A549 (cell line): ENCODE data around the gene LBH.

Source experiments
- FOSL2 ChIP-seq, 2 experiments: fragments of 450-650 bp in 1 of 2; fragments of >200 bp in 1 of 2; sonication (Bioruptor Twin) in 1 of 2; formaldehyde crosslinking; IDR thresholded peaks; 2 replicates each; pipeline versions ENCODE4 v1.5.0 to v1.6.1; 2016 to 2020; ENCODE audit warnings: mild to moderate bottlenecking in 1 of 2, moderate library complexity in 1 of 2
- GATA3 ChIP-seq: IDR thresholded peaks from 2 replicates; pipeline ENCODE4 v1.6.1; 2012; ENCODE audit warnings: borderline replicate concordance
- HOXB13 ChIP-seq: fragments of 250-450 bp; sonication (Bioruptor Pico); IDR thresholded peaks from 2 replicates; pipeline ENCODE4 v1.5.0; 2020; ENCODE audit warnings: low read depth, mild to moderate bottlenecking, moderate library complexity
- KDM1A ChIP-seq: fragments of 200-600 bp; sonication (generic); IDR thresholded peaks from 2 replicates; pipeline ENCODE4 v1.6.1; 2016; ENCODE audit warnings: low read depth, mild to moderate bottlenecking
- MAZ ChIP-seq: fragments of 150-350 bp; IDR thresholded peaks from 2 replicates; pipeline ENCODE4 v1.6.1; 2014; ENCODE audit warnings: antibody characterized with exemption, low read depth, low read length, borderline replicate concordance
- POLR2A ChIP-seq: IDR thresholded peaks from 2 replicates; pipeline ENCODE4 v1.6.1; 2012; ENCODE audit warnings: mild to moderate bottlenecking, low read length
- USF2 ChIP-seq: fragments of 450-650 bp; IDR thresholded peaks from 2 replicates; pipeline ENCODE4 v1.6.1; 2014; ENCODE audit warnings: antibody characterized with exemption
- ZFP36 ChIP-seq: fragments of 450-650 bp; IDR thresholded peaks from 2 replicates; pipeline ENCODE4 v1.6.1; 2014; ENCODE audit warnings: borderline replicate concordance; ENCODE audit not compliant: partially characterized antibody
- ZSCAN20 ChIP-seq: fragments of 250-450 bp; sonication (Bioruptor Pico); IDR thresholded peaks from 2 replicates; pipeline ENCODE4 v1.8.0; 2022; ENCODE audit warnings: mild to moderate bottlenecking, moderate library complexity
- TF ChIP-seq, protein P1 (sequence below): IDR thresholded peaks from 2 replicates; pipeline ENCODE4 v1.6.1; 2012
- TF ChIP-seq, protein P2 (sequence below): fragments of >200 bp; sonication (Bioruptor Twin); formaldehyde crosslinking; IDR thresholded peaks from 3 replicates; pipeline ENCODE4 v1.5.1; 2016

- TF ChIP-seq, protein P1, sequence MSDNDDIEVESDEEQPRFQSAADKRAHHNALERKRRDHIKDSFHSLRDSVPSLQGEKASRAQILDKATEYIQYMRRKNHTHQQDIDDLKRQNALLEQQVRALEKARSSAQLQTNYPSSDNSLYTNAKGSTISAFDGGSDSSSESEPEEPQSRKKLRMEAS = no peak
- no peak for TF ChIP-seq FOSL2 (IDR thresholded peaks at IDR 0.05)
- TF ChIP-seq FOSL2 (CRISPR knock-in tag; IDR thresholded peaks at IDR 0.05) = no peak
- no peak for TF ChIP-seq POLR2A
- TF ChIP-seq, protein P2, sequence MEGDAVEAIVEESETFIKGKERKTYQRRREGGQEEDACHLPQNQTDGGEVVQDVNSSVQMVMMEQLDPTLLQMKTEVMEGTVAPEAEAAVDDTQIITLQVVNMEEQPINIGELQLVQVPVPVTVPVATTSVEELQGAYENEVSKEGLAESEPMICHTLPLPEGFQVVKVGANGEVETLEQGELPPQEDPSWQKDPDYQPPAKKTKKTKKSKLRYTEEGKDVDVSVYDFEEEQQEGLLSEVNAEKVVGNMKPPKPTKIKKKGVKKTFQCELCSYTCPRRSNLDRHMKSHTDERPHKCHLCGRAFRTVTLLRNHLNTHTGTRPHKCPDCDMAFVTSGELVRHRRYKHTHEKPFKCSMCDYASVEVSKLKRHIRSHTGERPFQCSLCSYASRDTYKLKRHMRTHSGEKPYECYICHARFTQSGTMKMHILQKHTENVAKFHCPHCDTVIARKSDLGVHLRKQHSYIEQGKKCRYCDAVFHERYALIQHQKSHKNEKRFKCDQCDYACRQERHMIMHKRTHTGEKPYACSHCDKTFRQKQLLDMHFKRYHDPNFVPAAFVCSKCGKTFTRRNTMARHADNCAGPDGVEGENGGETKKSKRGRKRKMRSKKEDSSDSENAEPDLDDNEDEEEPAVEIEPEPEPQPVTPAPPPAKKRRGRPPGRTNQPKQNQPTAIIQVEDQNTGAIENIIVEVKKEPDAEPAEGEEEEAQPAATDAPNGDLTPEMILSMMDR = no peak
- TF ChIP-seq HOXB13 (CRISPR knock-in tag) = no peak
- no peak for TF ChIP-seq KDM1A
- no peak for TF ChIP-seq ZFP36
- TF ChIP-seq ZSCAN20 (CRISPR knock-in tag) = no peak
- no peak for TF ChIP-seq GATA3
- no peak for TF ChIP-seq USF2
- TF ChIP-seq MAZ = no peak
Measured at GRCh38 chr2:30222031-30222430, 9.3 kb upstream of the LBH start.
